ENCODE measurements around the gene IDH3A.

Gene IDH3A

GRCh38 chr15:78149068-78149804, at the start of gene IDH3A:
TSS of gene IDH3A (plus strand) at chr15:78149362. CDS start at chr15:78149404, 42 bp downstream.
- peak; percentile 99 to 100 for DNase-seq (ENCODE audit: low read depth in 2 of 2, low spot score in 1 of 2)

DNA sequence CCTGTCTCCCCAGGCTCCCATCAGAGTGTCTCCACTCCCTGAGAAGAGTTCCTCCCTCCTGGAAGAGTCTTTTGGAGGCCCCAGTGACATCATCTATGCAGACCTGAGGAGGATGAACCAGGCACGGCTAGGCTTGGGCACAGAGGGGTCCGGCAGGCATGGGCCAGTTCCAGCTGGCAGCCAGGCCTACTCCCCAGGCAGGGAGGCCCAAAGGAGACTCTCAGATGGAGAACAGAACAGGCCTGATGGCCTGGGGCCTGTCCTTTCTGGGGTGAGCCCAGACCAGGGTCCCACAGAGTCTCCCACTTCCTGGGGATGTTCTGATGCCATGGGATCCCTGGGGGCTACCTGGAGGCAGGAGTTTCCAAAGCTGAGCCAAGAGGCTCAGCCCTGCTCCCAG, 48.3 kb upstream of the IDH3A start:
- DNase-seq (ENCODE audit: low read depth in 2 of 2, low spot score in 1 of 2): no peak

- no peak for DNase-seq (ENCODE audit: low read depth in 2 of 2, low spot score in 1 of 2)
Measured at GRCh38 chr15:78101423-78102105, 47.6 kb upstream of the IDH3A start.

GRCh38 chr15:78102211-78102610, 47.0 kb upstream of the IDH3A start:
- no peak for DNase-seq (ENCODE audit: low read depth in 2 of 2, low spot score in 1 of 2)

- DNase-seq (ENCODE audit: low read depth in 2 of 2, low spot score in 1 of 2): no peak
Measured at GRCh38 chr15:78102741-78103140, 46.4 kb upstream of the IDH3A start.

DNA sequence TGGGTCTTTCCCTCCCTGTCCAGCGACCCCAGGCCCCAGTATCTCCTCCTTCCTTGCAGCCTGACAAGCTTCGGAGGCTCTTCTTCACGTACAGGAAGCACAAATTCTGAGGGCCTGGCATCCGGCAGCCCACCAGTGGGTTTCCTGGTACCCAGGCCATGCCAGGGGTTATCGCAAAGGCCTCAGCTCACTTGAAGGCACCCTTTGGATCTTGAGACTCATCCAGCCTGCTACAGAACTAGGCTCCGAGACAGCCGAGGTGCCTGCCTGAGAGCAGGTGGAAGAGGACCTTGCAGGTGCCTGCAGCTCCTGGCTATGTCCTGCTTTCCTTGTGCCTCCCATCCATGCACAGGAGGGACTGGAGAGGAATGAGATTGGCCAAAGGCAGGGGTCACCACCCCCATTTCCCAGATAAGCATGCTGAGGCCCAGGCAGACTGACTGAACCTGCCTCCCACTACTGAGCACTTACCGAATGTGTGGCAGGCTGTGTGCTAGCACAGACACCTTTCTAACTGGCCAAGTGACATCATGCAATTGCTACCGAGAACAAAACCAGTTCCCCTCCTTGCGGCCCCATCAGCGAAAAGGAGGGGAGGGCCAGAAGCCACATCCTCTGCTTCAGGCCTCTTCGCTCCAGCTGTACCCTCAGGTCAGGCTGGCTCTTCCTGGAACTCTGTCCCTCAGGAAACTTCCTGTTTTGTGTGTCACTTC, 45.6 kb upstream of the IDH3A start:
- DNase-seq (ENCODE audit: low read depth in 2 of 2, low spot score in 1 of 2): peak in 1 of 2 donors; percentile 24

- DNase-seq (ENCODE audit: low read depth in 2 of 2, low spot score in 1 of 2): no peak
Measured at GRCh38 chr15:78104119-78104479, 45.1 kb upstream of the IDH3A start.

DNA sequence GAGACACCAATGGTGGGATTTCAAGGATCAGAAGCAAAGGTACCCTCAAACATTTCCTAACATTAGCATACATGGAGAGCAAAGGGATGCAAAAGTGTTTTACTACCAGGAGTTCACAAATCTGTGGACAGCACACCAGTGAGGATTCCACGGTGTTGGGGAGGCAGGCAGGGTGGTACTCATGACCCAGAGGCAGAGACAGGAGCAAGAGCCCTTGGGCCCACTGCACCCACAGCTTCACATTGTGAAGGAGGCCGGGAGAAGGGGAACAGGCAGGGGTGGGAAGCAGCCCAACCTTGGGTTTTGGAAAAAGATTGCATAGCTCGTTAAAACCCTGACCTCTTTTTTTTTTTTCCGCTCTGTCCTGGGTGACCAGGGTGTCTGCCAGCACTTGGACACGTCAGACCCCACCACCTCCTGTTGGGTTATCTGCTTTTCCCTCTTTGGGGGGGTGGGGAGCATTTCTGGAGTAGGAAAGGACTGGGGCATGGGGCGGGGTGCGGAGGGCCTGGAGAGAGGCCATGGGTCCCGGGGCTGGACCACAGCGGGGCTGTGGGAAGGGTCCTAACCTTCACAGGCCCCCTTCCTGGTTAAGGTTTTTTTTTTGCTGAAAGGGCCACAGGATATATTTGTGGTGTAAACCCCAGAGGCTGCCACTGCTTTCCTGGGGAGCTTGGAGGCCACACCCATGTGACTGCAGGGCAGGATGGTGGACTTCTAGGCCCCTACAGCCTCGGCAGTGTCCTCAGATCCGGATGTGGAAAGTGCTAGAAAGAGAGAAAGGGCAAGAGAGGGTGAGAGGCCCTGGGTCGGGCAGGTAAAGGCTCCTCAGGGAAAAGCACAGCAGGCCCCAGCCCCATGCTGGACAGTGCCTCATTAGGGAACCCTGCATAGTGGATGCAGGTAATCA, 44.3 kb upstream of the IDH3A start:
- DNase-seq (ENCODE audit: low read depth in 2 of 2, low spot score in 1 of 2): no peak

DNA sequence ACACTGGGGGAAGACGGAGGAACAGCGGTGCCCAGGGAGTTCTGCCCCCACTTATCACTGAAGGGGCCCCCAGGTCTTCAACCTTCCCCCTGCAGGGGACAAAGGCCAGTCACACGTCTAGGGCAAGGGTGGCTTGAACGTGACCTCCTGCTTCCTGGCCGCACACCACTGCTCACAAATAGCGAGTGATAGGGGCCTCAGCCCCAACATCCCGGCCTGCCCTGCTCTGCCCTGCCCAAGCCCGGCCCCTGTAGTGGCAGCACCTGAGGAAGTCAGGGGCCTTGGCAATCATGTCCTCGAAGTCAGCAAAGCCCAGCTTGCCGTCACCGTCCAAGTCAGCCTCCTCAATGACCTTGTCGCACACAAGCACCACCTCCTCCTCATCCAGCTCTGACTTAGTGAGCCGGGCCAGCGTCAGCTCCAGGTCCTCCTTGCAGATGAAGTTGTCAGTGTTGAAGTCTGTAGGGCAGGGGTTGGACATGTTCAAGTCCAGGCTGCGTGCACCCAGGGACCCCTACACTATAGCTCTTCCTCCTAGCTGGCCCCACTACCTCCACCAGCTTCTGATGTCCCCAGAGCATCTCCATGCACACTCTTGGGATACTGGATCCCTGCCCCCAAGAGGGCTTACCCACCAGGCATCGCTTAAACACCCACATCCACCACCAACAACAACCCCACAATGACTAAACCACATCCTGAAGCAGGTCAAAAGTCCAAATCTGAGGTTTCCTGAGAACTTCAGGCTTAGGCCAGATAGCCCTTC, 43.5 kb upstream of the IDH3A start:
- no peak for DNase-seq (ENCODE audit: low read depth in 2 of 2, low spot score in 1 of 2)

GRCh38 chr15:78107471-78107870, 41.7 kb upstream of the IDH3A start:
- DNase-seq (ENCODE audit: low read depth in 2 of 2, low spot score in 1 of 2): no peak

DNA sequence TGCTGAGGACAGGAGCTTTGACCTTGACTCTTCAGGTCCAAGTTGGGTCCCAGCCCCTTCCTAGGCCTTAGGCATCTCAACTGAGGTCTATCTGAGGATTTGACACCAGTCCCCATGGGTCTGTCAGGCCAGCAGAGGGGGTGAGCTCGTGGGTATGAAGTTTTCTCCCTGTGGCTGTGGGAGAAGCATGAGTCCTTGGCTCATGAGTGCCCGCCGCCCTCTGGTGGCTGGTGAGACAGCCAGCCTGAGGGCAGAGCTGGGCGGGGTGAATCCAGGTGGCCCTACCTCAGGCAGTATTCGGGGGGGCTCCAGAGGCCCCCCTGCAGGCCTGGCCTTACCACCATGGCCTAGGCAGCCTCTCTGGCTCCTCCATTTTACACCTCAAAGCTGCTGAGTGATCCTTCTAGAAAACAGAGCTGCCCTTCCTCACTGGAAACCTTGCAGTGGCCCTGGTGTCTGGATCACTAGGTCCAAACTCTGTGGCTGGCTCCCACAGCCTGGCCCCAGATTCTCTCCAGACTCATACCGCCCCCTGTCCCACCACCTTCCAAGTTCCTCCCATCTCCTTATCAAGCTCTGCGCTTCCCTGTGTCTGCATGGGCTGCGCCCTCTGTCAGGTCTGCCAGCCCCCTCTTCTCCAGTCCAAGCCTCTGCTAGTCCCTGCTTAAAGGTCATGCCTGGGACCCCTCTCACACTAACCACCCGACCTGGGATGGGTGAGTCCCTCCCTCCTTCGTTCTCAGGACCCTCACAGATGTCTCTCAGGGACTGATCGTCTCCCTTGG, 40.7 kb upstream of the IDH3A start:
- peak; percentile 68 to 72 for DNase-seq (ENCODE audit: low read depth in 2 of 2, low spot score in 1 of 2)

DNA sequence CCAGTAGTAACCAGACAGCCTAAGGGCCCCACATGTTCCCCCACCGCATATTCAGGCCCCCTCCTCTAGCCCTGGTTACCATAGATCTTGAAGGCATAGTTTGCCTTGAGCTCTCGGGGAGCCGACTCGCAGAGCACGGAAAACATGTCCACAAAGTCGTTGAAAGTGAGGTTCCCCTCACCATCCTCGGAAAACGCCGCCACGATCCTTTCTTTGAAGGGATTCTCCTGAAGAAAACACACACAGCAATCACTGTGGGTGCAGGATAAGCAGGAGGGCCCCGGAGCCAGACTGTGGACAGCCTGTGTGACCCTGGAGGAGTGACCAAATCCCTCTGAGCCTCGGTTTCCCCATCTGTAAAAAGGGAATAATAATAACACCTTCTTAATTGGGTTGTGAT, 40.0 kb upstream of the IDH3A start:
- DNase-seq (ENCODE audit: low read depth in 2 of 2, low spot score in 1 of 2): no peak

- no peak for DNase-seq (ENCODE audit: low read depth in 2 of 2, low spot score in 1 of 2)
Measured at GRCh38 chr15:78110096-78110495, 39.1 kb upstream of the IDH3A start.

- no peak for DNase-seq (ENCODE audit: low read depth in 2 of 2, low spot score in 1 of 2)
Measured at GRCh38 chr15:78110916-78111475, 38.2 kb upstream of the IDH3A start.

- no peak for DNase-seq (ENCODE audit: low read depth in 2 of 2, low spot score in 1 of 2)
Measured at GRCh38 chr15:78111788-78112187, 37.4 kb upstream of the IDH3A start.

GRCh38 chr15:78112551-78112950, 36.6 kb upstream of the IDH3A start:
- no peak for DNase-seq (ENCODE audit: low read depth in 2 of 2, low spot score in 1 of 2)

DNA sequence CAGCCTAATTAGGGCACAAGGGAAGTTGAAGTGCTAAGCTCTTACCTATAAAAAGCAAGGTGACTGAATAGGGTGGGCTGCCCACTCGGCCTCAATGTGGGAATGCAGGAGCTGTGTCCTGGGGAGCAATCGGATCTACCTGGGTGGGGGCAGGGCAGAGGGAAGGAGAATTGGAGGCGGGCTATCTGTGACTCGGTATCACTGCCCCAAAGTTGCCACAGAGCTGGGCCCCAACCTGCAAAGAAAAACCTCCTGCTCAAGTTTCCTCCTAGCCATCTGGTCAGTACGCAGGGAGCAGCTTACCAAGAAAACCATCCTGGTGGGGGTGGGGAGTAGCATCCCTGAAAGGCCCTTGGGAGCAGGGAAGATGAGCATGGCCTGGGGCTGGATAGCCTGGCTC, 28.6 kb upstream of the IDH3A start:
- DNase-seq (ENCODE audit: low read depth in 2 of 2, low spot score in 1 of 2): no peak

DNA sequence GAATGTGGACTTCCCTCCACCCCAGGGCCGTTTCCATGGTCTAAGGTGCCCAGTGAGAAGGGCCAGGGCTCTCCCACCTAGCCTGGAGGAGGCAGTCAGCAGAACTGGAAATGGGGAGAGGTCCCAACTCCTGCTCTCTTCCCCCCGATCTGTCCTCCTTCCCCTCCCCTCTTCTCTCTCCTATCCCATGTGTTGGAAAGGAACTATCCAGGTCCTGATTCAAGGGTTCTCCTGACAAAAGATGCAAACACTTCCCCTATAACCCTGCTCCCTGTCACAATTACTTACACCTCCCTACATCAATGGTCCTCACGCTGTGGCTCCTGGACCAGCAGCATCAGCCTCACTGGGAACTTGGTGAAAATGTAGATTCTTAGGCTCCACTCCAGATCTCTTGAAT, 23.9 kb upstream of the IDH3A start:
- no peak for DNase-seq (ENCODE audit: low read depth in 2 of 2, low spot score in 1 of 2)

GRCh38 chr15:78127882-78128281, 21.3 kb upstream of the IDH3A start:
- no peak for DNase-seq (ENCODE audit: low read depth in 2 of 2, low spot score in 1 of 2)

Data from stimulated activated CD8-positive, alpha-beta memory T cell treated with anti-CD3 and anti-CD28 coated beads, Interleukin-4, amount 100 ng/mL, for 4 hours (primary cell).